ENCODE results near the gene LARGE1. TPM values are rescaled to one million over a fixed set of nuclear protein-coding genes. Genes with fewer than 3 reads are reported as not detected.

The LARGE1 gene
- total and polyA plus RNA-seq, 2 donors (not counting 1 experiment from before 2014, with no cell fraction given), result 14.1 to 19.2 TPM

- no peaks in the 10 kb centered on the region for H3K36me3 ChIP-seq (ENCODE audit: control insufficient read depth, insufficient read depth, low read length)
- H3K4me2 ChIP-seq (ENCODE audit: extremely low read depth, insufficient read depth, low read length), result no peak overlapping the region
- no peaks in the 10 kb centered on the region for H3K79me2 ChIP-seq (ENCODE audit: control insufficient read depth, insufficient read depth, low read length)
- no peak for DNase-seq (ENCODE audit: low read depth in 2 of 2)
- no peak for TF ChIP-seq EZH2 (IDR thresholded peaks at IDR 0.05; ENCODE audit: low read length, missing control alignments)
- no peak for TF ChIP-seq CTCF (conservative IDR thresholded peaks at IDR 0.05 in 1 of 2, IDR thresholded peaks at IDR 0.05 in 1 of 2; ENCODE audit: low read depth in 1 of 2, low read length in 2 of 2)
- no peak overlapping the region for H3K9ac ChIP-seq (ENCODE audit: insufficient read depth, low read length)
- H4K20me1 ChIP-seq (ENCODE audit: control insufficient read depth, extremely low read depth, insufficient read depth, low read length), result no peaks in the 10 kb centered on the region
- H3K4me1 ChIP-seq (ENCODE audit: control insufficient read depth, extremely low read depth, insufficient read depth, low read length), result no peaks in the 10 kb centered on the region
- no peak overlapping the region for H2AFZ ChIP-seq (ENCODE audit: low read length)
- no peak overlapping the region for H3K4me3 ChIP-seq (replicated peaks in 1 of 4; ENCODE audit: control extremely low read depth in 1 of 4, insufficient read depth in 1 of 4, low read depth in 3 of 4, low read length in 4 of 4)
- H3K9me3 ChIP-seq (ENCODE audit: control insufficient read depth, insufficient read depth, low read depth, low read length), result no peaks in the 10 kb centered on the region
- H3K27ac ChIP-seq (ENCODE audit: insufficient read depth, low read length), result no peak overlapping the region
- H3K27me3 ChIP-seq (ENCODE audit: control insufficient read depth, insufficient read depth, low read length), result no peaks in the 10 kb centered on the region
These were observed 161.3 kb downstream of the LARGE1 start for GRCh38 chr22:33758961-33759360.

- H3K4me1 ChIP-seq (ENCODE audit: control insufficient read depth, extremely low read depth, insufficient read depth, low read length), result no peaks in the 10 kb centered on the region
- H3K79me2 ChIP-seq (ENCODE audit: control insufficient read depth, insufficient read depth, low read length), result no peaks in the 10 kb centered on the region
- no peaks in the 10 kb centered on the region for H3K27me3 ChIP-seq (ENCODE audit: control insufficient read depth, insufficient read depth, low read length)
- H3K9ac ChIP-seq (ENCODE audit: insufficient read depth, low read length), result no peak overlapping the region
- H4K20me1 ChIP-seq (ENCODE audit: control insufficient read depth, extremely low read depth, insufficient read depth, low read length), result no peaks in the 10 kb centered on the region
- H2AFZ ChIP-seq (ENCODE audit: low read length), result no peak overlapping the region
- H3K9me3 ChIP-seq (ENCODE audit: control insufficient read depth, insufficient read depth, low read depth, low read length), result no peaks in the 10 kb centered on the region
- H3K4me3 ChIP-seq (replicated peaks in 1 of 4; ENCODE audit: control extremely low read depth in 1 of 4, insufficient read depth in 1 of 4, low read depth in 3 of 4, low read length in 4 of 4), result no peak overlapping the region
- H3K27ac ChIP-seq (ENCODE audit: insufficient read depth, low read length), result no peak overlapping the region
- H3K4me2 ChIP-seq (ENCODE audit: extremely low read depth, insufficient read depth, low read length), result no peak overlapping the region
- TF ChIP-seq CTCF (conservative IDR thresholded peaks at IDR 0.05 in 1 of 2, IDR thresholded peaks at IDR 0.05 in 1 of 2; ENCODE audit: low read depth in 1 of 2, low read length in 2 of 2) (no peak), EZH2 (IDR thresholded peaks at IDR 0.05; ENCODE audit: low read length, missing control alignments) (no peak)
- no peaks in the 10 kb centered on the region for H3K36me3 ChIP-seq (ENCODE audit: control insufficient read depth, insufficient read depth, low read length)
- no peak for DNase-seq (ENCODE audit: low read depth in 2 of 2)
These were observed 162.3 kb downstream of the LARGE1 start for GRCh38 chr22:33757802-33758483.

GRCh38 chr22:33757041-33757801 lies 163.1 kb downstream of the LARGE1 start:
- Histone ChIP-seq H3K9ac (ENCODE audit: insufficient read depth, low read length) (no peak overlapping the region), H3K27ac (ENCODE audit: insufficient read depth, low read length) (no peak overlapping the region), H3K4me2 (ENCODE audit: extremely low read depth, insufficient read depth, low read length) (no peak overlapping the region), H3K4me1 (ENCODE audit: control insufficient read depth, extremely low read depth, insufficient read depth, low read length) (no peaks in the 10 kb centered on the region), H3K36me3 (ENCODE audit: control insufficient read depth, insufficient read depth, low read length) (no peaks in the 10 kb centered on the region), H3K9me3 (ENCODE audit: control insufficient read depth, insufficient read depth, low read depth, low read length) (no peaks in the 10 kb centered on the region), H3K79me2 (ENCODE audit: control insufficient read depth, insufficient read depth, low read length) (no peaks in the 10 kb centered on the region), H3K4me3 (replicated peaks in 1 of 4; ENCODE audit: control extremely low read depth in 1 of 4, insufficient read depth in 1 of 4, low read depth in 3 of 4, low read length in 4 of 4) (no peak overlapping the region), H3K27me3 (ENCODE audit: control insufficient read depth, insufficient read depth, low read length) (no peaks in the 10 kb centered on the region), H2AFZ (ENCODE audit: low read length) (no peak overlapping the region), H4K20me1 (ENCODE audit: control insufficient read depth, extremely low read depth, insufficient read depth, low read length) (no peaks in the 10 kb centered on the region)
- TF ChIP-seq CTCF (conservative IDR thresholded peaks at IDR 0.05 in 1 of 2, IDR thresholded peaks at IDR 0.05 in 1 of 2; ENCODE audit: low read depth in 1 of 2, low read length in 2 of 2), result no peak
- no peak for TF ChIP-seq EZH2 (IDR thresholded peaks at IDR 0.05; ENCODE audit: low read length, missing control alignments)
- no peak for DNase-seq (ENCODE audit: low read depth in 2 of 2)

Measured in fibroblast of lung (primary cell).